ENCODE measurements around the gene FRMD1.
A peak's percentile ranks its signal among the peaks of the same experiment; 100 is the strongest.

The FRMD1 gene

DNA sequence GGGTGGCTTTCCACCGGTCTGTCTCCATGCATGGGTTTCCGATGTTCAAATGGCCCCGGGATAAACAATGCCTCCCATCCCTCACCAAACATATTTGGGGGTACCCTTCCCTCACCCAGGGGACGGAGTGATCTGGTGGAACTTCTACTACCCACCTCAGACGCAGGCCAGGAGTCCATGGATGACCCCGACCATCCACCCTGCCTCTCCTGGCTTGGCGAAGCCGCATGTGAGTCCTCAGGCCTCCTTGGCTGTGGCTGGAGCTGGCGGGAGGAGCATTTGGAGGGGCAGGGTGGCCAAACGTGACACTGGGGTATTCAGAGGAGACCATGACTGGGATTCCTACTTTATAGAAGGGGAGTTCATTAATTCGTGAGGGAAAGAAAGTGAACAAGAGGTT lies 45.9 kb upstream of the FRMD1 start:
- TF ChIP-seq, protein P1, sequence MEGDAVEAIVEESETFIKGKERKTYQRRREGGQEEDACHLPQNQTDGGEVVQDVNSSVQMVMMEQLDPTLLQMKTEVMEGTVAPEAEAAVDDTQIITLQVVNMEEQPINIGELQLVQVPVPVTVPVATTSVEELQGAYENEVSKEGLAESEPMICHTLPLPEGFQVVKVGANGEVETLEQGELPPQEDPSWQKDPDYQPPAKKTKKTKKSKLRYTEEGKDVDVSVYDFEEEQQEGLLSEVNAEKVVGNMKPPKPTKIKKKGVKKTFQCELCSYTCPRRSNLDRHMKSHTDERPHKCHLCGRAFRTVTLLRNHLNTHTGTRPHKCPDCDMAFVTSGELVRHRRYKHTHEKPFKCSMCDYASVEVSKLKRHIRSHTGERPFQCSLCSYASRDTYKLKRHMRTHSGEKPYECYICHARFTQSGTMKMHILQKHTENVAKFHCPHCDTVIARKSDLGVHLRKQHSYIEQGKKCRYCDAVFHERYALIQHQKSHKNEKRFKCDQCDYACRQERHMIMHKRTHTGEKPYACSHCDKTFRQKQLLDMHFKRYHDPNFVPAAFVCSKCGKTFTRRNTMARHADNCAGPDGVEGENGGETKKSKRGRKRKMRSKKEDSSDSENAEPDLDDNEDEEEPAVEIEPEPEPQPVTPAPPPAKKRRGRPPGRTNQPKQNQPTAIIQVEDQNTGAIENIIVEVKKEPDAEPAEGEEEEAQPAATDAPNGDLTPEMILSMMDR (IDR thresholded peaks at IDR 0.05; ENCODE audit: low read depth, low read length) = no peak
- DNase-seq = no peak
- Histone ChIP-seq H3K27ac (no peak overlapping the region), H3K27me3 (ENCODE audit: insufficient read depth, low read depth, severe bottlenecking) (no peaks in the 10 kb centered on the region), H3K36me3 (no peaks in the 10 kb centered on the region), H3K4me3 (ENCODE audit: low read depth, low read length) (no peak overlapping the region), H3K9me3 (ENCODE audit: severe bottlenecking) (no peaks in the 10 kb centered on the region)

DNA sequence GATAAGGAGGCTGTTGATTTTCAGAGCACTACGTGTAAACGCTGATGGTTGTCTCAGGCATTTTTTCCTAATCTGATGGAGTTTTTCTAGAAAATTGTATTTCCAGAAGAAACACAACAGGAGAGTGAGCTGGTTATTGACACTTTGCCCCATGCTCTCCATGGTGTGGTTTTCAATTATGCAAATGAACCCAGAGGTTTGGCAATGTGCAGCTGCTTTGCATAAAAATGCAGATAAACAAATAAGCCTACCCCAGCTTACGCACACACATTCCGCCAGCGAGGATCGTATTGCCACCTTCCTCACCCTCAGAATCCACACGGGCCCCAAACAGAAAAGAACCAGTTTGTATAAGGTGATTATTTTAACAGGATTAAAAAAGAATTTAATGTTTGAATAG lies 45.1 kb upstream of the FRMD1 start:
- H3K27me3 ChIP-seq (ENCODE audit: insufficient read depth, low read depth, severe bottlenecking) = no peaks in the 10 kb centered on the region
- no peaks in the 10 kb centered on the region for H3K36me3 ChIP-seq

DNA sequence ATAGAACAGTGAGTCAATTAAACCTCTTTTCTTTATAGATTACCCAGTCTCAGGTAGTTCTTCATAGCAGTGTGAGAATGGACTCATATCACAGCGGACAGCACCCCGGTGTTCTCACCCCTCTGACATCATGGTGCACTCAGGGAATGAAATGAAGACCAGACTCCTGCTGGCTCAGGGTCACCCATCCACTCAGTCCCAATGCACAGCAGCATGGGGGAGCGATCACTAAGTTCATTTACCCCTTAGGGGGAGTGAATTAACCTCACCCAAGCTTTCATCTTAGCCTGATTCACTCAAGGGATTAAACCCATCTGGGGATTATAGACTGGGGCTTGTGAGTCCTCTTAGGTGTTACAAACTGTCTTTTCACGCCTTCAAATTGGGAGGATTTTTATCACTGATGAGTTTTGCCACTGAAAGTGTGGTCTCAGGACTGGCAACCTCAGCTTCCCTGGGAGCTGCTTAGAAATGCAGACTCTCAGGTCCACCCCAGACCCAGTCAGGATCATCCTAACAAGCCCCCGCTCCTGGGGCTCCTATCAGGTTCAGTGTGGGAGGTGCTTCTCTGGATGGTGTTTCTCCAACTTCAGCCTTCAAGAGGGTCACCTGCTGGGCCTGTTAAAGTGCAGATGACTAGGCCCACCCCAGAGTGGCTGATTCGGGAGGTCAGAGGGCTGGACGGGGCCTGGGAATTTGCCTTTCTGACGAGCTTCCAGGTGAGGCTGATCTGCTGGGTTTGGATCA lies 44.3 kb upstream of the FRMD1 start:
- no peak overlapping the region for H3K4me3 ChIP-seq (ENCODE audit: low read depth, low read length)
- H3K27me3 ChIP-seq (ENCODE audit: insufficient read depth, low read depth, severe bottlenecking) = no peaks in the 10 kb centered on the region
- TF ChIP-seq, protein P1 (IDR thresholded peaks at IDR 0.05; ENCODE audit: low read depth, low read length) = no peak
- no peaks in the 10 kb centered on the region for H3K36me3 ChIP-seq
- H3K9me3 ChIP-seq (ENCODE audit: severe bottlenecking) = no peaks in the 10 kb centered on the region
- DNase-seq = peak; percentile 71
- peak overlapping the region; percentile 47 for H3K27ac ChIP-seq

More for the DNA sequence above, 45.1 kb upstream of the FRMD1 start:
- H3K4me3 ChIP-seq (ENCODE audit: low read depth, low read length) = no peak overlapping the region
- TF ChIP-seq, protein P1 (IDR thresholded peaks at IDR 0.05; ENCODE audit: low read depth, low read length) = no peak
- no peaks in the 10 kb centered on the region for H3K9me3 ChIP-seq (ENCODE audit: severe bottlenecking)
- no peak for DNase-seq
- no peak overlapping the region for H3K27ac ChIP-seq

DNA sequence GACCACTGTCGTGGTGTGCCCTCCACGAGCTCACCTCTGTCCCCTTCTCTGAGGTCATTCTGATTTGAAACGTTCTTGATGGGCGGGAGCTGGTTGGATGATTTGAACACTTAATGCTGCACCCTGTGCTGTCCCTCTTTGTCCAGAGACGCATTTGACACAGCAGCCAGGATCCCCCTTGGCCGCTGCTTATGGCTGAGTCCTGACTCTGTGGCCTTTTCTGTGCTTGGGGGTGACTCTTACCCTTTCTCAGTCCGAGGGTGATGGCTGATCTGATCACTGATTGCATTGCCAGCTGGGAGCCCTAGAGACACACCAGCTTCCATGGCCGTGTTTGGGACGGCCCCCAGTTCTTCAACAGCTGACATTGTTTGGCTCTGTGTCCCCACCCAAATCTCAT lies 43.5 kb upstream of the FRMD1 start:
- no peaks in the 10 kb centered on the region for H3K36me3 ChIP-seq

DNA sequence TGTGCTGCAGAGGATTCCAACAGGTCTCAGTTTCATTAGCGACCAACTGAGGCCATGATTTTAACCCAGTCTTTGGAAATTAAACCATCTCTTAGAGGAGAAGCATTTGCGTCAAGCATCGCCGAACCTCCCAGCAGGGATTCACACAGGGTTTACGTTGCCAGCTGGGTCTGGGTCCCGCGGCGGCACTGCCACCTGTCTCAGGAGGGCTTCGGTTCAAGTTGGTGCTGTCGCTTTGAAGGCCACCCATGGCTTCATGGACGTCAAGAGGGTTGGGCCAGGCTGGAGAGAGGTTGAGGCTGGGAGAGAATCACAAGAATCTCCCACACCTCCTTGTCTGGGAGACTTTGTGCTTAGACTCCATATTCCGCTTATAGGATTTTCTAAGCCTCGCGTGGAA lies 43.0 kb upstream of the FRMD1 start:
- H3K27ac ChIP-seq = no peak overlapping the region

More for the DNA sequence above, 43.5 kb upstream of the FRMD1 start:
- Histone ChIP-seq H3K4me3 (ENCODE audit: low read depth, low read length) (no peak overlapping the region), H3K27ac (peak overlapping the region; percentile 47), H3K27me3 (ENCODE audit: insufficient read depth, low read depth, severe bottlenecking) (no peaks in the 10 kb centered on the region), H3K9me3 (ENCODE audit: severe bottlenecking) (no peaks in the 10 kb centered on the region)
- no peak for DNase-seq
- TF ChIP-seq, protein P1 (IDR thresholded peaks at IDR 0.05; ENCODE audit: low read depth, low read length) = no peak

More for the DNA sequence above, 43.0 kb upstream of the FRMD1 start:
- no peaks in the 10 kb centered on the region for H3K27me3 ChIP-seq (ENCODE audit: insufficient read depth, low read depth, severe bottlenecking)
- H3K36me3 ChIP-seq = no peaks in the 10 kb centered on the region
- TF ChIP-seq, protein P1 (IDR thresholded peaks at IDR 0.05; ENCODE audit: low read depth, low read length) = no peak
- no peaks in the 10 kb centered on the region for H3K9me3 ChIP-seq (ENCODE audit: severe bottlenecking)
- no peak overlapping the region for H3K4me3 ChIP-seq (ENCODE audit: low read depth, low read length)
- no peak for DNase-seq
